GM12892 (cell line): ENCODE data around the gene CHRM2.

Experiments used
- POLR2A ChIP-seq: IDR thresholded peaks from 2 replicates; pipeline ENCODE4 v1.6.1; 2011; ENCODE audit warnings: low read depth, low read length, control low read depth
- POLR2AphosphoS5 ChIP-seq: IDR thresholded peaks from 2 replicates; pipeline ENCODE4 v1.6.1; 2011; ENCODE audit warnings: low read depth, low read length, control low read depth

GRCh38 chr7:137032436-137032835 is 164.0 kb downstream of the CHRM2 start:
- TF ChIP-seq POLR2AphosphoS5 (no peak), POLR2A (no peak)
